NB4 (cell line): ENCODE results near the gene AKR7A3.

Source experiments
- POLR2A ChIP-seq: IDR thresholded peaks from 2 replicates; pipeline ENCODE4 v1.6.1; 2011; ENCODE audit warnings: mild to moderate bottlenecking; ENCODE audit not compliant: insufficient read length; ENCODE audit errors: extremely low read depth
- TF ChIP-seq, protein P1 (sequence below): IDR thresholded peaks from one replicate; pipeline ENCODE4 v1.5.1; 2012; ENCODE audit warnings: low read depth, low read length
- TF ChIP-seq, protein P2 (sequence below): IDR thresholded peaks from 2 replicates; pipeline ENCODE4 v1.6.1; 2011; ENCODE audit warnings: low read depth, low read length

GRCh38 chr1:19326748-19327065, 38.1 kb upstream of the AKR7A3 start:
- TF ChIP-seq, protein P1, sequence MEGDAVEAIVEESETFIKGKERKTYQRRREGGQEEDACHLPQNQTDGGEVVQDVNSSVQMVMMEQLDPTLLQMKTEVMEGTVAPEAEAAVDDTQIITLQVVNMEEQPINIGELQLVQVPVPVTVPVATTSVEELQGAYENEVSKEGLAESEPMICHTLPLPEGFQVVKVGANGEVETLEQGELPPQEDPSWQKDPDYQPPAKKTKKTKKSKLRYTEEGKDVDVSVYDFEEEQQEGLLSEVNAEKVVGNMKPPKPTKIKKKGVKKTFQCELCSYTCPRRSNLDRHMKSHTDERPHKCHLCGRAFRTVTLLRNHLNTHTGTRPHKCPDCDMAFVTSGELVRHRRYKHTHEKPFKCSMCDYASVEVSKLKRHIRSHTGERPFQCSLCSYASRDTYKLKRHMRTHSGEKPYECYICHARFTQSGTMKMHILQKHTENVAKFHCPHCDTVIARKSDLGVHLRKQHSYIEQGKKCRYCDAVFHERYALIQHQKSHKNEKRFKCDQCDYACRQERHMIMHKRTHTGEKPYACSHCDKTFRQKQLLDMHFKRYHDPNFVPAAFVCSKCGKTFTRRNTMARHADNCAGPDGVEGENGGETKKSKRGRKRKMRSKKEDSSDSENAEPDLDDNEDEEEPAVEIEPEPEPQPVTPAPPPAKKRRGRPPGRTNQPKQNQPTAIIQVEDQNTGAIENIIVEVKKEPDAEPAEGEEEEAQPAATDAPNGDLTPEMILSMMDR: no peak
- no peak for TF ChIP-seq POLR2A
- TF ChIP-seq, protein P2, sequence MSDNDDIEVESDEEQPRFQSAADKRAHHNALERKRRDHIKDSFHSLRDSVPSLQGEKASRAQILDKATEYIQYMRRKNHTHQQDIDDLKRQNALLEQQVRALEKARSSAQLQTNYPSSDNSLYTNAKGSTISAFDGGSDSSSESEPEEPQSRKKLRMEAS: no peak
